Raji (cell line): ENCODE data around the gene OR6N1.

Experiments
- POLR2A ChIP-seq: IDR thresholded peaks from 2 replicates; pipeline ENCODE4 v1.6.1; 2011; ENCODE audit warnings: low read depth, low read length, control low read depth; ENCODE audit not compliant: insufficient read depth

Gene OR6N1

DNA sequence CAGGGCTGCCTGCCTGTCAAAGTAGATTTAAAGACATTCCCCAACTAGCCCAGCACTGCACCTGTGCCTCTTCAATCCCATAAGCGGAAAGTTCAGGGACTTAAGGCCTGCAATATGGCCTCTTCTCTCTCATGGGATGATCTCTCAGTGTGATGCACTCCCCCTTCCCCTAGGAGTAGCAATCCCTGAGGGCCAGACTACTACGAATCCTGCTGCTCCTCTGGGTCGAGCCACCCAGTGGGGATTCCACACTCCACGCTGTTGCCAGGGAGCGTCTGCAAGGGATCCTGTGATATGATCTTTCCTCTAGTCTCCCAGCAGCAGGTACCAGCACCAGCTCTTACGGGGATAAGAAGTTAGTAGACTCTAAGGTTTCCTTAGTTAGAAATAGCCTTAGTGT lies 22.3 kb upstream of the OR6N1 start:
- TF ChIP-seq POLR2A, result no peak

- TF ChIP-seq POLR2A, result no peak
Observed at GRCh38 chr1:158793604-158794003, 21.6 kb upstream of the OR6N1 start.

- TF ChIP-seq POLR2A, result no peak
Observed at GRCh38 chr1:158781104-158781503, 9.1 kb upstream of the OR6N1 start, which contains the start of gene OR6N2. TSS of gene OR6N2 (minus strand) at chr1:158781204. CDS start at chr1:158777635, 3,569 bp downstream.

DNA sequence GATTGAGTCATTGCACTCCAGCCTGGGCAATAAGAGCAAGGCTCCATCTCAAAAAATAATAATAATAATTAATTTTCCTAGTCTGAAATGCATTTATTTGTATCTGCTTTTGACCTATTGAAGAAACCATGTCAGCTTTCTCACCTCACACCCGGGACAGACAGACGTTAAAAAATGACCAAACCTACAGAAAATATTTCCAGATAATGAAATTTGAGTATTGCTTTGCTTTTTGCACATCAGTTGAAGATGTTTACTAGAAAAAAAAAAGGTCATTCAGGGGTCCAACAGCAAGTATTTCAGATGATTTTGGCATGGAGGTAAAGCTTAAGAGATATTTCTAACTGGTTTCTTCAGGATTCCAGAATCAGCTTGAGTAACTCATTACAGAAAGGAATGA lies 17.6 kb downstream of the OR6N1 start, which contains the start of gene OR6K6:
TSS of gene OR6K6 (plus strand) at position 301 of the 400 bp plus-strand sequence. CDS start 168 bp downstream, outside the sequence.
- TF ChIP-seq POLR2A, result no peak

- TF ChIP-seq POLR2A, result no peak
Observed at GRCh38 chr1:158752155-158752712, 19.8 kb downstream of the OR6N1 start.

- TF ChIP-seq POLR2A, result no peak
Observed at GRCh38 chr1:158735848-158736247, 36.1 kb downstream of the OR6N1 start.

DNA sequence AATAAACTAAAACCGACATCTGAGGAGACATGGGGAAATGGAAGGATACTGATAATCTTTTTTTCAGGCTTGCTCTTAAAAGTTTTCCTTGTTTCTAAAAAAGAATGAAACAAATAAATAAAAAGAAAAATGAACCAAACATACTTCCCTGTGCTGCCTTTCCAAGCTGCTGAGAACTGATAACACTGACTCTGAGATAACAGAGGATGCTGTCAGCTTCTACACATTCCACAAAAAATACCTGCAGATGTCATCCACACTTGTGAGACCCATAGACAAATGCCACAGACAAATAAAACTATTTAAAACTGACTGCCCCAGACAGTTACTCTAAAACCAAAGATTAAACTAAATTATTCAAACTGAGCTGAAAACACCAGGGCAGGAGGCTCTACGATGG lies 39.5 kb downstream of the OR6N1 start:
- TF ChIP-seq POLR2A, result no peak

- TF ChIP-seq POLR2A, result no peak
Observed at GRCh38 chr1:158731707-158732106, 40.3 kb downstream of the OR6N1 start.

- TF ChIP-seq POLR2A, result no peak
Observed at GRCh38 chr1:158730453-158730852, 41.5 kb downstream of the OR6N1 start.

DNA sequence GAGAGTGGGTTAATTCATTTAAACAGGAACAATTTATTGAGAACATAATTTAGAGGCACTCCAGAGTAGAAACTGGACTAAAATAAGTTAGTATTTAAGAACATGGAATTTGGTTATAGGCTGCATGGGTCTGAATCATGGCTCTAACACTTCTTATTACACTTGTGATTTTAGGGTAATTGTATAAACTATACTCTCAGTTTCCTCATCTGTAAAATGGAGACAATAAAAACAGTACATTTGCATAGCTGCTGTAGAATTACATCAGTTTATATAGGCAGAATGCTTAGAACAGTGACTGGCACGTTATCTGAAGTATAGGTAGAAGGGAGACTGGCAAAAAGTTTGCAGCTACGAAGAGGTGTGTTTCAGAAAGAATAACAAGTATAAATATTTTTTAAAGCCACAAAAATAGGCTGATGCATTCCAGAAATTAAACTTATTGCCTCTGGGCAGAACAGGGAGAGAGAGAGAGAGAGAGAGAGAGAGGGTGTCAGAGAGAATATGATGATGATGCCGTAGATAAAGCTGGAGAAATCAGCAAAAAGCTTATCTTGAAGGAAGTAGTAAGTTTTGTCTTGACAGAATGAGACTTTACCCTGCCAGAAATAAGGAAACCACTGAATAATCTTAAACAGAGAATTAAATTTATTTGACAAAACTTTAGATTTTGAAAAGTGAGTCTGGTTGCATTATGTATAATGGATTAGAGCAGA lies 43.3 kb downstream of the OR6N1 start:
- TF ChIP-seq POLR2A, result no peak

- no peak for TF ChIP-seq POLR2A
Observed at GRCh38 chr1:158724442-158724841, 47.6 kb downstream of the OR6N1 start.

DNA sequence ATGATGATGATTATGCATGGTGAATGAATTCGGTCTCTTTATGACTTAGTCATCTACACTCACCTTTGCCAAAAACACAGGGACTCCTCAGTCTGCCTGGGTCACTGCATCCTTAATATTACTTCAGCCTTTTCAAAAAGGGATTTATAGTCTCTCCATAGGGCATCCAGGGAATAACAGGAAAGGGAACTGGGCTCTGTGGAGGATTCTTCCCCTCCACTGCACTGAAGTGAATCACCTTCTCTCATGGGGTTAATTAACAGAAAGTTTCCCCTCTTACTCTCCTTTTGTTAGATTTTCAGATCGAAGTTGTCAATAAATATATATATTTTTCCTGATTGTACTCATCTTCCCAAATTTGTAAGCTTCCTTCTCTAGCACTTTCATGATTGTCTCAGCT lies 51.4 kb downstream of the OR6N1 start, which contains the start of gene OR6K3:
TSS of gene OR6K3 (minus strand) at position 101 of the 400 bp plus-strand sequence. CDS start 2,605 bp downstream, outside the sequence.
- TF ChIP-seq POLR2A, result no peak

DNA sequence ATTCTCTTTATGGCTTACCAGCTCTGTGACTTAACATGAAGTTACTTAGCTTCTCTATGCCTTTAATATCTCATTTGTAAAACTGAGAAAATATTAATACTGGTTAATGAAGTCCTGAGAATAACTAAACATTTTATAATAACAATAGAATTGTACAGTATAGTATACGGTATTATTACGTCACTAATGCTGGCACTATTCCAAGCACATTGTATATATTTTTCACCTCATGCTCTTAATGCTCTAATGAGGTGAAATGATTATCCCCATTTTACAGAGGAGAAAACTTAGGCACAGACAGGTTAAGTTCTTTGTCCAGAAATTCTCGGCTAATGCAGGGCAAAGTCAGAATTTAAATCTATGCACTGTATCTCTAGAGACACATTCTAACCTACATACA lies 52.3 kb downstream of the OR6N1 start:
- no peak for TF ChIP-seq POLR2A

DNA sequence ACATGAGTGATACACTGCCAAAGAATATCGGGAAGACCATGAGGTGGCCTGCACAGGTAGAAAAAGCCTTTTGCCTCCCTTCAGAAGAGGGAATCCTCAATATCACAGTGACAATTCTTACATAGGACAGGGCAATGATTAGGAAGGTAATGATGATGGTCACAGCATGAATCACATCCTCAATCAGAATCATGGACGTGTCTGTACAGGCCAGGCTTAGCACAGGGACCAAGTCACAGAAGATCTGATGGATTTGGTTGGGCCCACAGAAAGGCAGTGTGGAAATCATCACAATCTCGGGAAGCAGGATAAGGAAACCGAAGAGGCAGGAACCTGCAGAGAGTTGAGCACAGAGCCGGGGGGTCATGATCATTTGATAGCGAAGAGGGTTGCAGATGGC lies 54.7 kb downstream of the OR6N1 start:
- no peak for TF ChIP-seq POLR2A

GRCh38 chr1:158716335-158716734 lies 55.7 kb downstream of the OR6N1 start:
- TF ChIP-seq POLR2A, result no peak

- no peak for TF ChIP-seq POLR2A
Observed at GRCh38 chr1:158714754-158715153, 57.2 kb downstream of the OR6N1 start.
